NCI-H2196 treated with DMSO at 0.1 percent for 48 hours (cell line): Measurements from ENCODE around the gene PRKAG2.

ENCODE experiments used
- DNase-seq: peaks from one replicate; lab custom pipeline; 2025; ENCODE audit not compliant: unreplicated experiment; lab: John Stamatoyannopoulos, UW

The PRKAG2 gene

DNA sequence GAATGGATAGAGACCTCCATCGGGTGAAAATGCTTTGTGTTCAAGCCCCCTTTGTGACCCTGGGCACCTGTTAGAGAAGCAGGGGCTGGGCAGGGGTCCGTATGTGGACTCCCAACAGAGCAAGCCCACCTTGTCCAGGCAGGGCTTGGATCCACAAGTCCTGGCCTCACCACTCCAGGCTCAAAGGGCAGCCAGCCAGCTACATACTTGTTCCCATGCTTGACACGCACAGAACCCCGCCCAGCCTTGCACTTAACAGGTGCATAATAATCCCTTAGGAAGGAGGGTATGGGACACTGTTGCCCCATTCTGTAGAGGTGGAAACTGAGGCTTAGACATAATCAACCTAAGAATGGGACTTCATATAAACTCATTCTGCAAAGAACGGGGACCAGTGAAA lies 160.6 kb downstream of the PRKAG2 start:
- no peak for DNase-seq

- DNase-seq = no peak
These were observed 161.1 kb downstream of the PRKAG2 start for GRCh38 chr7:151715666-151716315.

GRCh38 chr7:151714201-151714600 lies 162.7 kb downstream of the PRKAG2 start:
- no peak for DNase-seq

DNA sequence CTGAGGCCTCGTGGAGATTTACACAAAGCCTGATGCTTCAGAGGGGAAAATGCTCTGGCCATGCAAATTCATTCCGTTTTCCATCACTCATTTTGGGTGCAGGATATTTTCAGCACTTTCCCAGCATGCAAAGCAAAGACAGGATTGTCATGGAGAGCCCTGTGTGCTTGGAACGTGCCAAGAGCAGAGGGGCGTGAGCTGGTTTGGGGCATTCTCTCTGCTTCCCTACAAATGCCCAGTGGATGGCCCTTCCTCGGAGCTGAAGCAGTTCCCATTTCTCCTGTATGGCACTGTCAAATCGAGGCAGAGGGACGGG lies 164.1 kb downstream of the PRKAG2 start:
- no peak for DNase-seq

- DNase-seq = no peak
These were observed 164.8 kb downstream of the PRKAG2 start for GRCh38 chr7:151711906-151712809.

DNA sequence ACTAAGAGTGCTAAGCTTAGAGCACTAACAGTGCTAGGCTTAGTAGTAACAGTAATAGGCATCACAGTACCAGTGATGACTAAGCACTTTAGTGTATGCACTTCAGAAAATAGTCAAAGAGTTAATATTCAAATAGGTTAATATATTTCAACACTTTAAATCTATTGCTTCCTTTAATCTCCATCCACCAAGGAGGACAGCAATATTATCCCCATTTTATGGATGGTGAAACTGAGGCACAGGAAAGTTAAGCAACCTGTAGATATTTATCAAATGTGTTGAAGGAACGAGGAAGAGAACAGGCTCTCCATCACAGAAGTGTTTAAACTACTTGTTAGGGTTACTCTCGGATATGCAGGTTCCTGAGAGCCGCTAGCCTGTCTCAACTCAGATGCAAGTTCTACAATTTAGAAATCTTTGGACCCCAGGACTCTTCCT lies 165.5 kb downstream of the PRKAG2 start:
- DNase-seq = no peak

GRCh38 chr7:151710646-151711434 lies 166.1 kb downstream of the PRKAG2 start:
- DNase-seq = no peak

DNA sequence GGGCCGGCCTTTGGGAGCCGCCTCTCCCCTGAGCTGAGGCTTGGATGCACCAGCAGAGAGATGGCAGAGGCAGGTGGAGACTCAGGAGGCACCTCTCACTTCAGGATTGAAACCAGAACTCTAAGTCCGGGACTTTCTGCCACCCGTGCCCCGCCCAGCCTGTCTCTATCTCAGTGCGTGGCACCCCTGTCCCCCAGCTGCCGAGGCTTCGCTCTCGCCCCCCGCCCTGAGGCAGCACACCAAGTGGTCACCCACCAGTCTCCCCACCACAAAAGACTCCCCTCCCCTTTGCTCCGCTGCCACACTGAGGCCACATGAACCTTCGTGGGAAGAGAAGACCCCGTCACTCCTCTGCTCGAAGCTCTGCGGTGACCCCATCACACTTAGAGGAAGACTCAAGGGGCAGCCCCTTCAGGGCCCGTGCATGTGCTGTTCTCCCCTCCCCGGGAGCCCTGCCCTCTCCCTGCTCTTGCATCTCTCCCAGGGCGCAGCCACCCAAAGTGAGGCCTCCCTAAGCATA lies 166.7 kb downstream of the PRKAG2 start:
- no peak for DNase-seq

DNA sequence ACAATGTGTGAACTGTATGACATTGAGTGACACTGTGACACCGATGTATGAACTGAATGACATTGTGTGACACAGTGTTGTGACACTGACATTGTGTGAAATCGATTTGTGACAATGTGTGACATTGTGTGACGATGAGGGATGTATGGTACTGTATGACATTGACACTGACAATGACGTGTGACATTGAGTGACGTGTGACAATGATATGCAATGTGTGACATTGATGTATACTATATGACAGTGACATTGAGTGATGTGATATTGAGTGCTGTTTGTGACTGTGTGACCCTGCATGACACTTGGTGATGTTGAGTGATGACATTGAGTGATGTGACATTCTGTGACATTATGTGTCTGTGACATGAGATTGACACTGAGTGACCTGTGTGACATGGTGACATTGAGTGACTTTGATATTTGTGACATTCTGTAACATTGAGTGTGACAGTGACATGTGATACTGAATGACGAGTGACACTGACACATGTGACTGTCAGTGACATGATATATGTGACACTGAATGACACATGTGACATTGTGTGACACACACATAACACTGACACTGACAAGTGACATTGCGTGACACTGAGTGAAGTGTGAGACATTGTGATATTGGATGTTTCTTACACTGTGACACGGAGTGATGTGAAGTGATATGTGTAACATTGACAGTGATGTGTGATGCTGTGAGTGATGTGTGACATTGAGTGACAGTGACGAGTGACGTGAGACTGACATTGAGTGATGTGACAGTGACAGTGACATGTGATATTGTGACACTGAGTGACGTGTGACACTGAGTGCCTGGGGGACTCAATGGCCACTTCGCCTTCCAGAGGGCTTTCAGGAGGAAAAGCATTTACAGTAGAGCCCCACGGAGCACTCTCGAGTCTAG lies 167.5 kb downstream of the PRKAG2 start:
- DNase-seq = no peak

DNA sequence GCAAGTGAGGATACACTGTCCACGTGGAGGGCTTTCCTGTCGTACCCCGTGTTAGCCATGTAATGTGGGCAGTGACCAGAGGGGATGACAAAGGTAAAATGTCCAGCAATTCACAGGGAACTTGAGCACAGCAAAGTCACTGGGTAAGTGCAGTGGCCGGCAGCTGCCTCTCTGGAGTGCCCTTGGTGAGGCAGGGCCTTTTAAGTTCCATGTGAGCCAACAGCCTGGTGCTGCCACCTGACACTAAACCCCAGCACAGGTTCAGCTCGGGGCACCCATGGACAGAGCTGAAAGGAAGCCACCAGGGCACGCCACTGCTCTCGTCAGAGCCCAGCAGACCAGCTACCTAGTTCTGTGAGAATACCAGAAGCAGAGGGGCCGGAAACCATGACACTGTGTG lies 168.3 kb downstream of the PRKAG2 start:
- no peak for DNase-seq

GRCh38 chr7:151707757-151708156 lies 169.2 kb downstream of the PRKAG2 start:
- DNase-seq = no peak

DNA sequence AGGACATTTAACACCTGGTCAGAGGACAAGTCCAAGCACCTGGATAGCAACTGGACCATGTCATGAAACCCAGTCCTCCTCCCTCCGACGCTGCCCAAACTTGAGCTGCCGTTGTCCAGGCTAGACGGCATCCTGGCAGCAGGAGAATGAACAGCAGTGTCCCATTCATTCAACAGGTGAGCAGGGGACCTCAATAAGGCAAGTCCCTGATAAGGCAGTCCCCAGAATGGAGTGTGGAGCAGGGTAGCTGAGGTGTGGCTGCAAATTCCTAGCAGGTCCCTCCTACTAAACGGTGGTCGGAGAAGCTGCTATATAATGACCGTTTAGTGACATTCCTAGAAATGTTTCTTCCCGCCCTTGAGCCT lies 169.8 kb downstream of the PRKAG2 start:
- DNase-seq = no peak

- no peak for DNase-seq
These were observed 170.4 kb downstream of the PRKAG2 start for GRCh38 chr7:151706277-151707104.

GRCh38 chr7:151705636-151706276 lies 171.2 kb downstream of the PRKAG2 start:
- no peak for DNase-seq

DNA sequence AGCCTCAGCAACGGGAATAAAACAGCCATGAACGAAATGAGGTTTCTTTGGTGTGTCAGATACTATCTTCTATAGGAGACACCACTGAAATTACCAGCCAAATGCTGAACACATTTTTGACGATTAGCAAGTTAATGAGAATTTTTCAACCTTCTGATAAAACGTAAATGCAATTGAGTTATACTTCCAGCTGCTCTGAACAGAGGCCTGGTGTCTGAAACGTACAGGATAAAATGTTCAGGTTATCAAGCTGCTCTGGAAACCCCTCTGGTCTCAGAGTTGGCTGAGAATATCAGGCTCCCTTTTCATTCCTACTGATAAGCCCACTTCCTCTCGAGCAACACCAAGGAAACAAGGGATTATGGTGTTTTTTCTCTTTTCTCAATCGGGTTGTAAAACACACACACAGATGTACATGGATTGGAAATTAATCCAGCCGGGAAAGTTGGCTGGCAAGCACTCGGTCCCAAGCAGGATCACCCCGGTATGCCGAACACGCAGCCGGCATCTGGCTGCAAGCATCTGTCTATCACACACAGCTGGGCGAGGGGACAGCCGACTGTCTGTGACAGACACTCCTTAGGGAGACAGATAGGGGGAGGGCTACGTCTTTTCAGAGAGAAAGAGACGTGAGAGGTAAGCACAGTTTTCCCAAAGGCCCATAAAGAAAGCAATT lies 171.8 kb downstream of the PRKAG2 start:
- DNase-seq = no peak

DNA sequence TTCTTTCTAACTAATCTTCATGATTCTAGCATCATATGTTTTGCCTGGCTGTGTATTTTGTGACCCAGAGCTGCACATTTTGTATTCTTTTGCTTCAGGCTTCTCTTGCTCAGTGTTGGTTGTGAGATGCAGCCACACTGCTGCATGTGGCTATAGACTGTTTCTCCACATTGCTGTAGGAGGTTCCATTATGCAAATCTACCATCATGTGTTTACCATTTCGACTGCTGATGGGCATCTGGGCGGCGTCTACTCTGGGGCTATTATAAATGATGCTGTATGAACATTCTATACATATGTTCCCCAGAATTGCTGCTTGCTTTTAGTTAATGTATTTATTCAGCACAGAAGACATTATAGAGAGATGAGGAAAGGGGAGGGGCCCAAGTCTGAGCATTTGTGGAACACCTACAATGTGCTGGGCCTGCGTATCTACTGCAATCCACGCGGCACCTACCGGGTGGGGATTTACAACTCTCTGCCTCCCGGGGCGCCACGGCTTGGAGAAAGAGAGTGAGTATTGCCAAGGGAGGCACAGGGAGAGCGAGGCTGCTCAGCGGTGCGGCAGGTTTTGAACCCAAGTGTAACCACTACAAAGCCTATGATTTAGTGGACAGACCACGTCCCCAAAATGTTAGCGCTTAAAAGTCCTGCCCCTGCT lies 172.5 kb downstream of the PRKAG2 start:
- no peak for DNase-seq

GRCh38 chr7:151702961-151703360 lies 174.0 kb downstream of the PRKAG2 start:
- DNase-seq = no peak

DNA sequence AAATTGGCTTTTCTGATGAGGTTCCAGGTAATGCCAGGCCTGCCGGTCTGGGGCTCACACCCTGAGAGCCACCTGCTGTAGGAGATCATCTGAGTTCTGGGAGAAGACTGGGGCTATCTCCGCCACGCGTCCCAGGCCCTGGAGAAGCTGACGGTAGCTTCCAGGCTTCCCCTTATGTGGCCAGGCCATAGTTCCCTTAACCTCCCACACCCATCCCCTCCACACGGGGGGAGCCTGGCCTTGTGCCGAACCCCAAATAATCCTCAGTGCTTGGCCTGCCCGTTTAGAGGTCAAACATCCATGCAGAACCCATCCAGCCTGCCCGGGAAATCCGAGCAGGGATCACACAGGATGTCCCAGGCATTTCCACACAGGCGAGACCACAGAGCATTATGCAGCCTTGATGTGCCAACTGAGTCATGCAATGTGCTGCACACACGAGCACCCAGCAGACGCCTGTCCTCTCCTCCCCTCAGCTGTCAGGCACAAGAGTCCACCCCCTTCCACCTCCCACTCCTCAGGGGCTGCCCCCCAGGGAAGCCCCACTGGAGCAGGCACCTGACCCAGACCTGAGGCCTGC lies 176.2 kb downstream of the PRKAG2 start:
- no peak for DNase-seq
